NOMO-1 treated with dmso at 0.1 percent for 144 hours (cell line): ENCODE results near the gene KLK15.
"Not testable (repeated sequence)": the region's sequence is repeated elsewhere in the genome, so short reads cannot be mapped to it uniquely, and the experiment has no call there.

ENCODE experiments used
- DNase-seq: peaks from one replicate; lab custom pipeline; 2025; ENCODE audit not compliant: unreplicated experiment; lab: John Stamatoyannopoulos, UW

The KLK15 gene

DNA sequence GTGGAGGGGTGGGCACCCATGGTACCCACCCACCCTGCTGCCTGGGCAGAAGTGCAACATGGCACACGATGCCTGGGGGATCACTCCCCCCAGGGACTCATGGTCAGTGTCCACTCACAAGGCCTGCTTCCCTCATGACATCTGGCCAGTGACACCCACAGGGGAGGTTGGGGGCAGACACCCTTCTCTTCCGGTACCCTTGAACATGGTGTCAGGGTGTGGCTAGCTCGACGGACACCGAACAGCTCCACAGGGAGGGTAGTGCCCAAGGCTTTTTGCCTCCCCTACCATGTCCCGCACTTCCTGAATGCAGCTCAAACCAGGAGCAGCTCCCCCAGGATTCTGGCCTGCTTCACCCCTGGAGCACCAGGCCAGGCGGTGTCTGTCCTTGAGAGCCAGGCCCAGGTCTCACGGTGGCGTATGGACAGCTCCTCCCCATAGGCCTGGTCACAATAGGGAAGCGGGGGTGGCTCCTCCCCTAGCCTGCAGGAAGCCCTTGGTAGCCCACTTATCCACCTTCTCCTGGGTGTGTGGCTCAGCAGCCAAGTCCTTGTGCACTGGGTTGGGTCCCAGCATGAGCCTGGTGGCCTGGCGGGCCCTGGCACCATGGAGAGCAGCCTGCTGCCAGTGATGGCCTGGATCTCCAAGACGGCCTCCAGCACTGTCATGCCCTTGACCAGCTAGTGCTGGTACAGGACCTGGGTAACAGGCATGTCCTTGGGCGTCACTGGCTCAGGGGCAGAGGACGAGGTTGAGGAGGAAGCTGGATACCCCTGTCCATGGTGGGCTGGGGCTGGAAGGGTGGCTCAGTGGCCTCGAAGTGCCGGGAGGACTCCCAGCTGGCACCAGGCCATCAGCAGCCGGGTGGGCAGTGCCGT lies 35.4 kb downstream of the KLK15 start:
- DNase-seq = no peak

DNA sequence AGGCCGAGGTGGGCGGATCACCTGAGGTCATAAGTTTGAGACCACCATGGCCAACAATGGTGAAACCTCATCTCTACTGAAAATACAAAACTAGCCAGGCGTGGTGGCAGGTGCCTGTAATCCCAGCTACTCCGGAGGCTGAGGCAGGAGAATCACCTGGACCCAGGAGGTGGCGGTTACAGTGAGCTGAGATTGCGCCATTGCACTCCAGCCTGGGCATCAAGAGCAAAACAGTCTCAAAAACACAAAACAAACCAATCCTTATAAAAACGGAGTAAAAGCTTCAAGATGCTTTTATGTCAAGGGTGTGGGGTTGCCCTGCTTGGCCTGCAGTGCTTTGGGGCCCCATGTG lies 36.0 kb downstream of the KLK15 start:
- DNase-seq = no peak

DNA sequence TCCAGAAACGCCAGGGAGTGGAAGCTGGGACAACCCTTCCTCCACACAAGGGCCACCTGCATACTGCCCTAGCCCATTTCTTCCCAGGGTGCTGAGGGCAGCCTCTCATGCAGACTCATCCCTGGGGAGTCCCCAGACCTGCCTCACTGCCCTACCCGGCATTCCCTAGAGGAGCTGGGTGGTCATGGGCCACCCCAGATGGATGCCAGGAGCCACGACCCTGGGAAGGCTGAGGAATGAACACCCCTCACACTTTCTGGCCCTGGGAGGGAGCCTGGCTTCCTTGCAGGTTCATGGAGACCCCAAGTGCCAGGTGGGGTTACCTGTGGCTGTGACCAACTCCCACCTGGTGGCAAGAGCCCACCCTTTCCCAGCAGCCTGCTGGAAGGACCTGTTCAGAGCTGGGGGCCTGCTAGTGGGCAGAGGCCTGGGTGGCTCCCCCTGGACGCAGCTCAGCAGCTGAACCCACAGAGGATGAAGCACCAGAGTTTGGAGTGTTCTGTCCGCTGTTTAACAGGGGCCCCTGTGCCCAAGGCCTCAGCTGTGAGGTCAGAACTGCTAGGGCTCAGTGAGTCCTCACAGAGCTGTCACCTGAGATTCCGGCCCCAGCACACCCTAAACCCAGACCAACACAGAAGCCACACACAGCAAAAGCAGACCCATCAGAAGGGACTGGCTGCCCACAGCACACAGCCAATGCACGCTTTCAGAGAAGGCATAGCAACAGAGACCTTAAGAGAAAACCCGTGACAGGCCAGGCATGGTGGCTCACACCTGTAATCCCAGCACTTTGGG lies 36.5 kb downstream of the KLK15 start:
- DNase-seq = no peak

DNA sequence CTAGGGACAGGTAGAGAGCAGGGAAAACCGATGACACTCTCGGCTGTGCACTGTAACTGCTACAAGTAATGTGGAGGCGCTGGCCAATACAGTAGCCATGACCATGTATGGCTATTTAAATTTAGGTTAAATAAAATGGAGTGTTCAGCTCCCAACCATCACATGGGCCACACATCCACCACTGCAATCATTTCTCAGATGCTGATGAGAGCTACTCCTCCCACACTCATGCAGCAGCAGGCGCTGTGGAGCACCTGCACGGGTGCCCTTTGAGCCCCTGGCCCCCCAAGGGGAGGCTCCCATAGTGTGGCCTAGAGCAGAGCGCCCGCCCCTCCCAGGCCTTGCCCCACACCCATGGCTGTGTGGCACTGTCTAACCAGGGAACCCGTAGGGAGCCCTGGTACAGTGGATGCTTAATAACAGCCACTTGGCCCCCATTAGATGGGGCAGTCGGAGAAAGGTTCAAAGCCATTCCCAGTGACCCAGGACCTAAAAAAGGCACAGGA lies 37.2 kb downstream of the KLK15 start:
- no peak for DNase-seq

DNA sequence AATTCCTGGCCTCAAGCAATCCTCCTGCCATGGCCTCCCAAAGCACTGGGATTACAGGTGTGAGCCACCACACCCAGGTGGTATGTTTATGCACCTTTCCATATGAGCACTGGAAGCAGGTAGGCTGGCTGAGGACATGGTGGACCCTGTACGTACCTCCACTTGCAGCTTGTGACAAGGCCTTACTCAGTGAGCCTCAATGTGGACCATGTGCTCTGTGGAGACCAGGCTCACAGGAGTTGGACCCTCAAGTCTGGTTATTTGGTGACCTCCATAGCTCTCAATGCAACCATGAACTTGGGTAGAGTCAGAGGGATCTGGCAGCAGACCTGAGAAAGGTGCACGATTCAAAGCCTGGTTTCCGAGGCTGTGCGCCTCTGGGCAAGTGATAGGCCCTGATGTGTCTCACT lies 37.7 kb downstream of the KLK15 start:
- DNase-seq = no peak

DNA sequence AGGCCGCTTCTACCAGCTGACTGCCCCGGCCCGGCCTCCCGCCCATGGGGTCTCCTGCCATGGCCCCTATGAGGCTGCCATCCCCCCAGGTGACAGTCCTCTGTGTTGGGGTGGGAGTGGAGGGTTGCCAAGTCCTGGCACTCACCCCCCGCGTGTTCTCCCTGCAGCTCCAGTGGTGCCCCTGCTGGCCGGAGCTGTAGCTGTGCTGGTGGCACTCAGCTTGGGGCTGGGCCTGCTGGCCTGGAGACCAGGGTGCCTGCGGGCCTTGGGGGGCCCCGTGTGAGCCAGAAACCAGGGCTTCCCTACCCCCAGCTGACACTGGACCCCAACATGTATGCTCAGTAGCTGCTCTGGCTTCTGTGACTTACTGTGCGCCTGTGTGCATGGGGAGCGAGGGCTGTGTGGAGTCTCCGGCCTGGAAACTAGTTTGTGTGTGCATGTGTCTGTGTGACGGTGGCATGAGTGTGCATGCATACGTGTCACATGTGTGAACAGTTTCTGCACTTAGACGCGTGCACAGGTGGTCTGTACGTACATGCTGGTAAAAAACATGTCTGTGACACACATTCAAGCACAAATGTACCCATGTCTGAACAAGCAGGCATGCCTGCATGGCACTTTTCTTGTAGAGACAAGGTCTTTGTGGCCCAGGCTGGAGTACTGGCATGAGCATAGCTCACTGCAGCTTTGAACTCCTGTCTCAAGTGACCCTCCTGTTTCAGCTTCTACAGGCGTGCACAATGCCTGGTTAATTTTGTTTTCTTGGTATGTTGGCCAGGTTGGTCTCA lies 38.3 kb downstream of the KLK15 start:
- DNase-seq = peak; percentile 53

DNA sequence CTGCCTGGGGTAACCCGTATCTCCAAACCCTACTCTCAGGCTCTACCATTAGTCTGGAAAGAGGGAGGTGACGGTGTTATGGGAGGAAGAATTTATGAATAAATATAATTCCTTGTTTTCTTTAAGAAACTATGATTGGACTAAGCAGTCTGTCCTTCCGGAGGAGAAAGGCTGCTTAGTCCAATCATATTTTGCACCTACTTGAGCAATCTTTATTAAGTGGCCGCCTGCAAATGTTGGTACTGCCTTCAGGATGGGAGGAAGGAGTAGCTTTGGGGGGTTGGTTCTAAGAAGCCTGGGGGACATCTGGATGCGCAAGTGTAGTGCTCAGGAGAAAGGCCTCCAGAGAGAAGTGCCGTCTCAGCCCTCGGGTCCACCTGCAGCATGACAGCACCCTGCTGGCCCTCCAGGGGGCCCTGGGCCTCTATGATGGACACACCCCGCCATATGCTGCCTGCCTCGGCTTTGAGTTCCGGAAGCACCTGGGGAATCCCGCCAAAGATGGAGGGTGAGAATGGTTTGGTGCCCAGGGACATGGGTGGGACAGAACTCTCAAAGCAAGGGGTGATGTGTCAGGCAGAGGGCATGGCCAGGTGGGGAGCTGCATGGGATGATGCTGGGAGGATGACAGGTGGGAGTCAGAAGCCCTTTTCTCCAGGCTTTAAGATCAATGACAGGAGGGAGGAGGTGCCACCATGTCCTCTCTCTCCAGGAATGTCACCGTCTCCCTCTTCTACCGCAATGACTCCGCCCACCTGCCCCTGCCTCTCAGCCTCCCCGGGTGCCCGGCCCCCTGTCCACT lies 39.1 kb downstream of the KLK15 start:
- peak; percentile 53 for DNase-seq

DNA sequence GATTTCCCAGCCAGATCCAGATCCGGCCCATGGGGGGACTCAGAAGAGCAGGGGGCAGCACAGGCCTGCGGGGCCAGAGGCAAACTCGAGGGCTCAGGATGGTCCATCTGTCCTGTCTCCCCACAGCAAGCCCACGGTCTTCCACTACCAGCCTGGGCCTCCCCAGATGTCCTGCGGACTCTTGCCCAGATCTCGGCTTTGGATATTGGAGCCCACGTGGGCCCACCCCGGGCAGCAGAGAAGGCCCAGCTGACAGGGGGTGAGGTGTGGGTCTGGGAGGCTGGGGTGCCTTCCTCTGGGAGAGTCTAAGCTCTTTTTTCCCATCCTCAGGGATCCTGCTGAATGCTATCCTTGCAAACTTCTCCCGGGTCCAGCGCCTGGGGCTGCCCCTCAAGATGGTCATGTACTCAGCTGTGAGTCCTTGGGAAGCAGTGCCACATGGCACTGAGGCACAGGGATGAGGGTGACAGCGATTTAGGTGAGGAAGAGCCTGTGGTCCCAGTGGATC lies 39.8 kb downstream of the KLK15 start:
- DNase-seq = no peak

DNA sequence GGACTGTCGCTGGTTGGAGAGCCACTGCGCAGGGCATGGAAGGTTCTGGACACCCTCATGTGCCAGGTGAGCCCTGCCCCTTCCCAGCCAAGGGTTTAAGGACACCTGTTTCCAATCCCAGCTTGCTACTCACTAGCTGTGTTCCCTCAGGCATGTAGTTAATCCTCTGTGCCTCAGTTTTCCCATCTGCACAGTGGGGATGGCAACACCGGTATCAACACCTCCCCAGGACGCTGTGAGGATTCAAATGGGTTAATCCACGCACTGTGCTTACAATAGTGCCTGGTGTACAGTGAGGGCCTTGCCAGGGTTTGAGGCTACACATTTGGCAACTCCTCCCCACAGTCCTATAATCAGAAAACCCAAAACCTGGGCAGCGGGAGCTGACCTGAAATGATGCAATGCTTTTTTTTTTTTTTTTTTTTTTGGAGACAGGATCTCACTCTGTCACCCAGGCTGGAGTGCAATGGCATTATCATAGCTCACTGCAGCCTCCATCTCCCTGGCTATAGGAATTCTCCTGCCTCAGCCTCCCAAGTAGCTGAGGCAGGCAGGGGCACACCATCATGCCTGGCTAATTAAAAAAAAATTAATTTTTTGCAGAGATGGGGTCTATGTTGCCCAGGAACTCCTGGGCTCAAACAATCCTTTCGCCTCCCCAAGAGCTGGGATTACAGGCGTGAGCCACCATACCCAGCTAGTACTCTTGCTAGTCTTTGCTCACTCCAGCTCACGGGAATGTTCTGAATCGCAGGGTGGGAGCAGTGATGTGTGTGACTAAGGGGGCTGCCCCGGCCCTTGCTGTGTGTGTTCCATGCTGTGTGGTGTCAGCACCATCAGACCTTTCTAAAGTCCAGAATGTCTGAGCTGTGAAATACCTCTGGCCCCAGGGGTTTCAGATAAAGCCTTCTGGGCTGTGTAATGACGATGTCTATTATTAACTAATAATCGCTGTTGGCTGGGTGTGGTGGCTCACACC lies 40.8 kb downstream of the KLK15 start:
- DNase-seq = no peak

DNA sequence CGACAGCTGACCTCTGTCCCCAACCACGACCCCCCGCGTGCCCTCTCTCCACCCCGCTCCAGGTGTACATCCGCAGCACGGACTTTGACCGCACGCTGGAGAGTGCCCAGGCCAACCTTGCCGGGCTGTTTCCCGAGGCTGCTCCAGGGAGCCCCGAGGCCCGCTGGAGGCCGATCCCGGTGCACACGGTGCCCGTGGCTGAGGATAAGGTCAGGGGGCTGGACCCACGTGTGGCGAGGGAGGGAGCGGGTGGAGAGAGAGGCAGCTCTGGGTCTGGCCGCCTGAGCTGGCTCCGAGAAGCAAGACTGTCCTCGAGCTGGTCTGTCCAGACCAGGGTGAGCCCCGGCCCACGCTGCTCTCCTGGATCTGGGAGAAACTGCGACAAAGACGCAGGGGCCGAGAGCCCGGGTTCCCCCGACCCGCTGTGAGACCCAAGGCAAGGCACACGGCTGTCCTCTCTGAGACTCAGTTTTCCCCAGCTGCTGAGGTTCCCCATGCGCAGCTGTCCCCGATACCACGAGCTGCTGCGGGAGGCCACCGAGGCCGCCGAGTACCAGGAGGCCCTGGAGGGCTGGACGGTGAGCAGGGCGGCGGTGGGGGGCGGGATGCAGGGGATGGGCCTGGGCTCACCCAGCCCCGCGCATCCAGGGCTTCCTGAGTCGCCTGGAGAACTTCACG lies 41.6 kb downstream of the KLK15 start:
- DNase-seq = no peak

DNA sequence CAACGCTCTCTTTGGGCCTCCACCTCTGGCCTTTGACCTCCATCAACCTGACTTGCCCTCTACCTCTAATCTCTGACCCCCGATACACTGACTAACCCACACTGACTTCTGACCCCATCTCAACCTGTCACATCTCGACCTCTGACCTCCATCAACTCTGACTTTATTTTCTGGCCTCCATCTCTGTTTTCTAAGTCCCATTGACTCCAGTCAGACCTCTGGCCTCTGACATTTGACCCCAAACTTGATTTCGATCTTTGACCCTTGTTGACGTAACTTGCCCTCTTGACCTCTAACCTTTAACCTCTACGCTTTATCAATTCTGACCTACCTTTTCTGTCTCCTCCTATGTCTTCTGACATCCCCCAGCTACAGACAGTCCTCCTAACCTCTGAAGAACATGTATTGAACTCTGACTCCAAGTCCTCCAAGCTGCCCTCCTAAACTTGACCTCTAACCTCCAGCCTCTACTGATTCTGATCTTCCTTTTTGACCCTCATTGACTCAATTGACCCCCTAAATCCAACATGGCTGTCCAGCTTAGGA lies 42.4 kb downstream of the KLK15 start:
- no peak for DNase-seq

DNA sequence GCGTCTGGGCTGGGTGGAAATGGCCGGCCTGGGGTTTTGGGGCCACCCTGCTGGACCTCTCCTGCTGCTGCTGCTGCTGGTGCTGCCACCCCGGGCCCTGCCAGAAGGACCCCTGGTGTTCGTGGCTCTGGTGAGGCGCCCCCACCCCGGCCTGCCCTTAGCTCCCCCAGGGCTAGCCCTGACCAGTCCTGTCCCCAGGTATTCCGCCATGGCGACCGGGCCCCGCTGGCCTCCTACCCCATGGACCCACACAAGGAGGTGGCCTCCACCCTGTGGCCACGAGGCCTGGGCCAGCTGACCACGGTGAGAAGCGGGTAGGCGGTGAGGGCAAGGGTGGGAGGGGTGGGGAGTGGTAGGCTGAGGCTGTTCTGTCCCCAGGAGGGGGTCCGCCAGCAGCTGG lies 43.0 kb downstream of the KLK15 start, which contains the start of gene ACP4:
ACP4 (plus strand) TSS at position 20 of the 400 bp plus-strand sequence; CDS start at position 20, 0 bp downstream.
- DNase-seq = no peak

DNA sequence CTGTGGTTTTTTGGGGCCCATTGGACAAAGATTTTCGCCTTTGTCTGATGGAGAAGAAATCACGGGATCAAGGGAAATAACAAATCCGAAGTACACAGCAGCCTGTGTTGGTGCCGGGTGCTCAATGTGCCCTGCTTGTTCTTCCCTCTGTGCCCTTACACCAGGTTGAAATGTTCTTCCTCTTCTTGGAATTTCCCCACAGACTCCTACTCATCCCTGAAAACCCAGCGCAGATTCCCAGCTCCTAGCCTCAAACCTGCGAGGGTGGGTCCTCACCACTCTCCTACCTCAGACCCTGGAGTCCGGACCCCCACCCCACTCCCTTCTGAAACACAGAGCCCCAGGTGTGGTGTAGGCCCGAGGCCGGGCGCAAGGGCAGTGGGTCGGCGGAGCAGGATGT lies 48.0 kb downstream of the KLK15 start:
- no peak for DNase-seq

DNA sequence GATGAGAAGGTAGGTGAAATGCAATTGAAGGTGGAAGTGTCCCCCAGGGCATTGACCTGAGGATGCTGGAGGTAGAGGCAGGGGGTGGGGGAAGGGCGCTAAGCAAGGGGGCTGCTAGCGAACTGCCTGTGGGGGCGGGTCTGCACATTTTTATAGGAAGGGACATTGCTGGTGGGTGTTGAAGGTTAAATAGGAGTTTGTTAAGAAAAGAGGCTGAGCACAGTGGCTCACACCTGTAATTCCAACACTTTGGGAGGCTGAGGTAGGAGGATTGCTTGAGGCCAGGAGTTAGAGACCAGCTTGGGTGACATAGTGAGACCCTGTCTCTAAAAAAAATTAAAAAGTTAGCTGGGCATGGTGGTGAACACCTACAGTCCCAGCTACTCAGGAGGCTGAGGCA lies 48.7 kb downstream of the KLK15 start:
- DNase-seq = no peak

DNA sequence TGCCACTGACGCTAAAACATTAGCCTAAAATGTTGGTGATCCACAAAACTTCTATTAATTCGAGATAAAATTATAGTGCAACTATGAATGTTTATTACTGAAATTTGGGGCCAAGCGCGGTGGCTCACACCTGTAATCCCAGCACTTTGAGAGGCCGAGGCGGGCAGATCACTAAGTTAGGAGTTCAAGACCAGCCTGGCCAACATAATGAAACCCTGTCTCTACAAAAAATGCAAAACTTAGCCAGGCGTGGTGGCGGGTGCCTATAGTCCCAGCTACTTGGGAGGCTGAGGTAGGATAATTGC lies 49.6 kb downstream of the KLK15 start:
- DNase-seq = not testable (repeated sequence)

DNA sequence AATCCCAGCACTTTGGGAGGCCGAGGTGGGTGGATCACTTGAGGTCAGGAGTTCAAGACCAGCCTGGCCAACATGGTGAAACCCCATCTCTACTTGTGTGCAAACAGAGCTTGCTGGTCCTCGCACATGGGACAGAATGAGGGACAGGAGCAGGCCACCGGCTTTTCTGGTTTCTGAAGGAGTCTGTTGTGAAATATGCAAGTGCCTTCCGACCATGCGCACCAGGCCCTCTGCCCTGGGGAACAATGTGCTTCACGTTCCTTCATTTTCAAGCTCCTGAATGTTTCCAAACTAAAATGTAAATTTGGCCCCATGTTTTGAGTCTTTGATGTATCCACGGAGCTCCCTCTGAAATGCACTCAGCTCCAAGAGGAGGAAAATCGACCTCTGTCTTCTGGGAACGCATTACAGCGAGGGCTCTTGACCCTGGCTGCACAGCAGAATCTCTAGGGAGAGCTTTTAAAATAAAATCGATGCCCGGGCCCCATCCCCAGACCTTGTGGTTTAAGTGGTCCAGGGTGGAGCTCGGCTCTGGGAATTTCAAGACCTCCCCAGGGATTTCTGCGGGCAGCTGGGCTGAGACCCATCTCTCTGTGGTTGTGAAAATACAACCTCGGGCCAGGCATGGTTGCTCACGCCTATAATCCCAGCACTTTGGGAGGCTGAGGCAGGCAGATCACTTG lies 52.5 kb downstream of the KLK15 start:
- no peak for DNase-seq

DNA sequence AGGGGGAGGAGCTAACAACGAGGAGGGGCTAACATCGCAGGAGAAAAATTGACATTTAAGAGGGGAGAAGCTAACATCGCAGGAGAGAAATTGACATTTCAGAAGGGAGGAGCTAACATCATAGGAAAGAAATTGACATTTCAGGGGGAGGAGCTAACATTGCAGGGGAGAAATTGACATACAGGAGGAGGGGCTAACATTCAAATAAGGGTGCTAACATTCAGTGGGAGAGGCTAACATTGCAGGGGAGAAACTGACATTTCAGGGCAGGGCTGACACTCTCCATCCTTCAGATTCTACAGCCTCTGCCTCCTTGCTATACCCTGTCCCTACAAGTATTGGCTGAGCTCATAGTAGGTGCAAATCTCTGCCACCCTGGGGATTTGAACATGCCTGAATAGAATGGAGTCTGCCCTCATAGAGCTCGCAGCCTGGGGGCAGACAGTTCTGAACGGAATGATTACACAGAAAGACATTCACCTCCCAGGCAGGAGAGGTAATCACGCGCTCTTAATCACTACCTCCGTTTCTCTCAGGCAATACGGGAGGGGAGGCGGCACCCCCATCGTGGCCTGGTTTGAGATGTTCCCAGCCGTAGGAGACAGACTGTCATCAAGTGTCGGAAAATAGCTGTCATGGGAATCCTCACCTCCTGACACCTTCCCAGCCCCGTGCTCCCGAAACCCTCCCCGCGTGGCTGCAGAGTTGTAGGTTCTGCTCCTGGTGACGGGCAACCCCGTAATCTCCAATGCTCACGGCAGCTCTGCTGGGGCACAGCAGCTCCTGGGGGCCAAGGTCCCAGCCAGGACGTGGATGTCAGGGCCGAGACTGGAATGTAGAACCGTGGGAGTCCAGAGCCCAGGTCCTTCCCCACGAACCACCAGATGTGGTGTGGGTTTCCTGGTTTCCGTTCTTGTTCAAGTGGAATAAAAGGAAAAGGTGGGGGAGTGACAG lies 53.6 kb downstream of the KLK15 start:
- no peak for DNase-seq
